Renal pelvis (tissue), 4 donors: ENCODE data around the gene RNF123. TPM values are rescaled to one million over a fixed set of nuclear protein-coding genes. Genes with fewer than 3 reads are reported as not detected.
A peak's percentile ranks its signal among the peaks of the same experiment; 100 is the strongest.

ENCODE experiments used
- DNase-seq: peaks from one replicate; pipeline ENCODE4 v3.0.0-alpha.2; 2013
- polyA plus RNA-seq, 3 donors: library from polyadenylated mRNA; unstranded; fragments of 120-200 nt; gene quantifications; one replicate each; pipeline ENCODE4 v1.2.1, GENCODE V29; 2013; ENCODE audit not compliant: insufficient read length in 3 of 3

The RNF123 gene
- polyA plus RNA-seq, 3 donors: 40.4 to 42.0 (median 40.9) TPM

DNA sequence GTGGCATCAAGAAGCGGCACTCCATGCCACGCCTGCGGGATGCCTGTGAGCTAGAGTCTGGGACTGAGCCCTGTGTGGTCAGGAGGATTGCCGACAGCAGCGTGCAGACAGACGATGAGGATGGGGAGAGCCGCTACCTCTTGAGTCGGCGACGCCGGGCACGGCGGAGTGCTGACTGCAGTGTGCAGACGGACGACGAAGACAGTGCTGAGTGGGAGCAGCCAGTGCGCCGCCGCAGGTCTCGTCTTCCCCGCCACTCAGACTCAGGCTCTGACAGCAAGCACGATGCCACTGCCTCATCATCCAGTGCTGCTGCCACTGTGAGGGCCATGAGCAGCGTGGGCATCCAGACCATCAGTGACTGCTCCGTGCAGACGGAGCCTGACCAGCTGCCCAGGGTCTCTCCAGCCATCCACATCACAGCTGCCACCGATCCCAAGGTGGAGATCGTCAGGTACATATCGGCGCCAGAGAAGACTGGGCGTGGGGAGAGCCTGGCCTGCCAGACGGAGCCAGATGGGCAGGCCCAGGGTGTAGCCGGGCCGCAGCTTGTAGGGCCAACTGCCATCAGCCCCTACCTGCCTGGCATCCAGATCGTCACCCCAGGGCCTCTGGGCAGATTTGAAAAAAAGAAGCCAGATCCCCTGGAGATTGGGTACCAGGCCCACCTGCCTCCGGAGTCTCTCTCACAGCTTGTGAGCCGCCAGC lies 32.0 kb upstream of the RNF123 start:
- no peak for DNase-seq

DNA sequence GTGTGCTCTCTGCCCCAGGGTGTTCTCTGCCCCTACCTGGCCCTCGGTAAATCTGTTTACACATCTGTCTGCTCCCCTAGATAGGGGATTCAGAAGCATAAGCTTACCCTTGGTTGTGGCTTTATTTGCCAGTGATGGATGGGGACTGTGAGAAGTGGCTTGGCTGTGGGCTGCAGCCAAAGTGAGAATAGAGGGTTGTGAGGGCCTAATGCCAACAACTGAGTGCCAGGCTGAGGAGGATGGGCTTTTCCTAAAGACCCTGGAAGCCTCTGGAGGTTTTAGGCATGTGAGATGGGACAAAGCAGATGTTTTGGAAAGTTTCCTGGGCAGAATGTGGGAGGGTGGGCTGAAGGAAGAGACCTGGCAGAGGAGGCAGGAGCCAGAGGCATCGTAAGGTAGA lies 30.6 kb upstream of the RNF123 start:
- no peak for DNase-seq

DNA sequence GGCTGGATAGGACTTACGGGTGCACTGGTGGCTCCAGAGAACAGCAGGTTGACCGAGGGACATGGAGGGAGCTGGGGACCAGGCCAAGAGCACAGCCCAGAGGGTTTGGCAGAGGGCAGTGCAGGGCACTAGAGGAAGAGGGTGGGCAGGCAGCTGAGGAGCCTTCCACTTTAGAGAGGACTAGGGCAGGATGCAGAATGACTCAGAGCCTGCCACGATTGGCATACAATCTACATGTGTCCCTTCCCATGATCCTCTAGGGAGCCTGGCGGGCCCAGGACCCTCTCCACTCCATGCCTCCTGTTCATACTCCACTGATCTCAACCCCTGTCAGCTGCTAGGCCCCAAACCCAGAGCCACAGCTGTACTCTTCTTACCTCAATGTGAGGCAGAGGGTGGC lies 29.6 kb upstream of the RNF123 start:
- DNase-seq: no peak

DNA sequence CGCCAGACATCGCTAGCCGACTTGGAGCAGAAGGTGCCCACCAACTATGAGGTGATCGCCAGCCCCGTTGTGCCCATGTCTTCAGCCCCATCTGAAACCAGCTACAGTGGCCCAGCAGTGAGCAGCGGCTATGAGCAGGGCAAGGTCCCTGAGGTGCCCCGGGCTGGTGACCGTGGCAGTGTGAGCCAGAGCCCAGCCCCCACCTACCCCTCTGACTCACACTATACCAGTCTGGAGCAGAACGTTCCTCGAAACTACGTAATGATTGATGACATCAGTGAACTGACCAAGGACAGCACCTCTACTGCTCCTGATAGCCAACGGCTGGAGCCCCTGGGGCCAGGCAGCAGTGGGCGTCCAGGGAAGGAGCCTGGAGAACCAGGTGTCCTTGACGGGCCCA lies 28.1 kb upstream of the RNF123 start:
- no peak for DNase-seq

DNA sequence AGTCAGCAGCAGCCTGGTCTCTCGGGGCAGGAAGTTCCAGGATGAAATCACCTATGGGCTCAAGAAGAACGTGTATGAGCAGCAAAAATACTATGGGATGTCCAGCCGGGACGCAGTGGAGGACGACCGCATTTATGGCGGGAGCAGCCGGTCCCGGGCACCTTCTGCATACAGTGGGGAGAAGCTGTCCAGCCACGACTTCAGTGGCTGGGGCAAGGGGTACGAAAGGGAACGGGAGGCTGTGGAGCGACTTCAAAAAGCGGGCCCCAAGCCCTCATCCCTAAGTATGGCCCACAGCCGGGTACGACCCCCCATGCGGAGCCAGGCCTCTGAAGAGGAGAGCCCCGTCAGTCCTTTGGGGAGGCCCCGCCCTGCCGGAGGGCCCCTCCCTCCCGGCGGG lies 27.3 kb upstream of the RNF123 start:
- DNase-seq: no peak

DNA sequence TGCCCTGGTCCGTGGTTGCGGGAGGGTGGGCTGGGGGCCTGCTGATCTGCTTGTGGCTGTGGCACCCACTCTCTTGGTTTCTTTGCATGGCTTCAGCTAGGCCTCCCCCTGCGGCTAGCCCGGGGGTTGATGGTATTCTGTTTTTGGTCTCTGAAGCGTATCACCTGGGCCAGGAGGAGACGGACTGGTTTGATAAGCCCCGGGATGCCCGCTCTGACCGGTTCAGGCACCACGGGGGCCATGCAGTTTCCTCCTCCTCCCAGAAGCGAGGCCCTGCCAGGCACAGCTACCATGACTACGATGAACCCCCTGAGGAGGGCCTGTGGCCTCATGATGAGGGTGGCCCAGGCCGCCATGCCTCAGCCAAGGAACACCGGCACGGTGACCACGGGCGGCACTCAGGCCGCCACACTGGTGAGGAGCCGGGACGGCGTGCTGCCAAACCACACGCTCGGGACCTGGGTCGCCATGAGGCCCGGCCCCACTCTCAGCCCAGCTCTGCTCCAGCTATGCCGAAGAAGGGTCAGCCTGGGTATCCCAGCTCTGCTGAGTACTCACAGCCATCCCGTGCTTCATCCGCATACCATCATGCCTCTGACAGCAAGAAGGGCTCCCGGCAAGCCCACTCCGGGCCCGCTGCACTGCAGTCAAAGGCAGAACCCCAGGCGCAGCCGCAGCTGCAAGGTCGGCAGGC lies 26.5 kb upstream of the RNF123 start:
- DNase-seq: no peak

DNA sequence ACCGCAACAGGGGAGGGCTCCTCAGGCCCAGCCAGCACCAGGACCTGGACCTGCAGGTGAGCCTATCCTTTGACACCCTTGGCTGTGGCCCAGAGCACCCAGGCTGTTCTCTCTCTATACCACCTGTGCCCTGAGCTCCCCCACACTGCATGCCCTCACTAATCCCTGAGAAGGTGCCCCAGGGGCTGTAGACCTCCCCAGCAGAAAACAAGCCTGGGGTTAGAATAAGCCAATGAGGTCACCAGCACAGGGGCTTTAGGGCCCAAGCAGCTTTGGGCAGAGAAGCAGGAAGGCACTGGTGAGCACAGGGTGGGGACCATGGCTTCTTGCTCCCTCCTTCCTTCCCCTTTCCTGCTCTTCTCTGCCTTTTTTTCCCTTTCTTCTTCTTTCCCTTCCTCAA lies 25.5 kb upstream of the RNF123 start:
- DNase-seq: no peak

DNA sequence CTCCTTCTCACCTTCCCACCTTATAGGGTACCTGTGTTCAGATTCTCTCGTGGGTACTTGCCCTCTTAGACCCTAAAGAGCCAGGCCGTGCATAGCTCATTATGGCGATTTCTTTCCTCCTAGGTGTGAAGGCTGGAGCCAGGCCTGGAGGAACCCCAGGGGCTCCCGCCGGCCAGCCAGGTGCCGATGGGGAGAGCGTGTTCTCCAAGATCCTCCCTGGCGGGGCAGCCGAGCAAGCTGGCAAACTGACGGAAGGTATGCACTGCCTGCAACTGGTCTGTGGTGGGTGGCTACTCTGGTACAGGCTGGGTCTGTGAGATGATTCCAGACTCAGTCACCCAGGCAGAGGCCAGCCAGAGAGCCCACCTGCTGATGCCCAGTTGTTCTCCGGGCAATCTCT lies 25.1 kb upstream of the RNF123 start:
- no peak for DNase-seq

DNA sequence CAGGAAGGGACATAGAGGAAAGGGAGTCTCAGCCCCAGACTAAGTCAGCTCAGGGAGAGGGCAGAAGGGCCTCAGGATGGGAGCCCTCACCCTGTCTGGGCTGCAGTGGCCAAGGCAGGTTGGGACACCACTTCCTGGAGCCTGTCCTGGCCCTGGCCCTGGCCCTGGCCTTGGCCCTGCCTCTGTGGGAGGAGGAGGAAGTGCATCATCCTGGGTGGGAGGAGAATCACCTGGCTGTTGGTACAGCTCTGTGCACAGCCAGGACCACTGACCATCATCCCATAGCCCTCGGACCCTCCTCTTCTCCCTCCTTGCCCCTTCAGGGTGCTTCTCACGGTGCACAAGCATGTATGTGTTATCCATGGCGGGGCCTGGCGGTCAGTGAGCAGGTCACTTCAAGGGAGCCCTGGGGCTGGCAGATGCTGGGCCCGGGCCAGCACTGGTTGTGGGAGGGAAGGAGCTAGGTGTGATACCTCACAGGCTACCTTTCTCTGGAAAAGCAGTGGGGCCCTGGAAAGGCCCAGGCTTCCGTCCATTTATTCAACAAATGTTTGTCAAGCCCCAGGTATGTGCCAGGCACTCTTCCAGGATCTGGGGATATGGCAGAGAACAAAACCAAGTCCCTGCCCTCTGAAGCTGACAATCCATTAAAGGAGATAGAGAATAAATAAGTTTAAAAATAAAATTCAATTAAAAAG lies 23.4 kb upstream of the RNF123 start:
- no peak for DNase-seq

DNA sequence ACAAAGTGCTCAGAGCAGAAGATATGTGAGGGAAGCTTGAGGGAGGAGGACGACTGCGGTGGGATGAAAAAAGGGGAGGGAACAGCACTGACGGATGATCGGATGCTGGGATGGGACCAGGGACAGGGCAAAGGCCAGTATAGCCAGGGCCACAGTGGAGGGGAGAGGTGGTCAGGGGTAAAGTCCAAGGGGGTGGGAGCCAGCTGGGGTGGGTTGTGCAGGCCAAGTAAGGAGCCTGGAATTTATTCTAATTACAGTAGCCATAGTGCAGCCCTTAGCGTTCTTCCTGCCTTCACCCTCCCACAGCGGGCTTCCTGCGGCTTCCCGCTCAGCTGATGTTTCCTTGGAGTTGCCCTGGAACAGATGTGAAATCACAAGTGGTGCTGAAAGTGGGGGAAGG lies 22.8 kb upstream of the RNF123 start:
- no peak for DNase-seq

DNA sequence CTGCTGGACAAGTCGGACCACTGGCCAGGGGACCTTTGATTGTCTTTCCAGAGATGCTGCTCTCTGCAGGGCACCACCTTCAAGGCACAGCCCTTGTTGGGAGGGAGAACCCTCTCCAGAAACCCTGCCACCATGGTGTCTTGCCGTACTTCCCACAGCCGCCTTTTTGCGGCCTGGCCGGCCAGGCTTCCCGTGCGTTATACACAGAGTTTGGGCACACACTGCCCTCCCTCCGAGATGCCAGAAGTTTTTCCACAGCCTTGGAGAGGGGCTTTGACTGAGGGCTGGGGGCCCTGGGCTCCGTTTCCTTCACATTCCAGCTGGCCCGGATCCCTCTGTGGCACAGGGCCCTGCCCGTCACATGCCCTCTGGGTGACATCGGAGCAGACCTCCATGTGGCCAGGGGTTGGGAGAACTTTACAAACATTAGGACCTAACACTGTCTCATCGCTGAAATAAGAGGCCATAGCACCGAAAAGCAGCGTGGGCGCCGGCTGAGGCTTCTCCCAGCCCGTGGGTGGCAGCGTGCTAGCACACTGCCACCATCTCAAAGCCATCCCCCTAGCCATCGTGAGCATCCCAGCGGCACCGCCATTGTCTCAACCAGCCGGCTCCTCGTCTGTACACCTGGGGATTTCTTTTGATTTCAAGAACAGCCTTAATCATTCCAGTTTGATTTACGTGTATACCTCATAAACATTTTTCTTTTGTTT lies 21.5 kb upstream of the RNF123 start:
- DNase-seq: no peak

DNA sequence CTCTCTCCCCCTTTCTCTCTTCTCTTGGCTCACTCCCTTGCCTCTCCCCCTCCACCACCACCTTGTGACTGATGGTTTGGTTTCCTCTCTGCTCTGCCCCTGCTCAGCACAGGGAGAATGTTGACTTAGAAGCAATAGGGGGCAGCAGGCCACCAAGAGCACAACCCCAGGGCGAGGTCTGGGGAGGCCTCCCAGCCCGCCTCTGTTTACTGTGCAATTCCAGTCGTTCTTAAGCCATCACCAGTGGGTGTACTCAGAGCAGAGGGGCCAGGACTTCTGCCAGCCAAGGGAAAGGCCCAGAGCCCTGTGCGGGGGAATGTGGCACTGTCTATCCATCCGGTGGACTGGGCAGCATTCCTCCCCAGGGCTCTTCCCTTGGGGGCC lies 21.0 kb upstream of the RNF123 start:
- DNase-seq: no peak

DNA sequence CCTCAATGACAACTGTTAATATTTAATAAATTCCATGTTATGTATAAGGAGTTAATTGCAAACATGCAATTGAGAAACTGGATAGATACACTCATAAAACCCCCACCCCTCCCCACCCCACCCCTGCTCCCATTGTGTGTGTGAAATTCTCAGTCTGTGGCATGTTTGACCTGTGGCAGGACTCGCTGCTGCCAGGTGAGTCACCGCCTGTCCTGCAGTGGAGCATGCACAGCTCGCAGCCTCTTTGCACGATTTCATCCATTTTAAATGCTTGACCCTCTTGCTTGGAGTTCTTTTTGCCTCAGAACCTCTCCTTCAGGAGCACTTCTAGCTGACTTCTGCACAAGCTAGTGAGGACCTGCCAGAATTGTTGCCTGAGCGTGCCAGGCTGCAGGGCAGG lies 20.5 kb upstream of the RNF123 start:
- DNase-seq: no peak

DNA sequence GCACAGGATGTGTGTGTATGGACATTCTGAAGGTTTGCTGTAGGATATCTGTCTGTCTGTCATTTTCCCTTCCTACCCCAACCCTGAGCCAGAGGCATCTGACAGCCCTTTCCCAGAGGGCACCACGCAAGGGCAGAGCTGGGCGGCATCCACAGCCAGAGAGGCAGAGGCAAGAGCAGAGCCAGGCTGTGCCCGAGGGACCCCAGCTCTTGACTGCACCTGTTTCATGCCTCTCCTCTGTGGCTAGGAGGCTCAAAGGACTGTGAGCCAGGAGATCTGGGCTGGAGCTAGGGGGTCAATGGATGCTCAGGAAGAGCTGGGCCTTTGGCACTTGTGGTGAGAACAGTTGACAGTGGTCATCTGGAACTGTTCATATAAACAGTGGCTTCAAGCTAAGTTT lies 20.0 kb upstream of the RNF123 start:
- DNase-seq: no peak

DNA sequence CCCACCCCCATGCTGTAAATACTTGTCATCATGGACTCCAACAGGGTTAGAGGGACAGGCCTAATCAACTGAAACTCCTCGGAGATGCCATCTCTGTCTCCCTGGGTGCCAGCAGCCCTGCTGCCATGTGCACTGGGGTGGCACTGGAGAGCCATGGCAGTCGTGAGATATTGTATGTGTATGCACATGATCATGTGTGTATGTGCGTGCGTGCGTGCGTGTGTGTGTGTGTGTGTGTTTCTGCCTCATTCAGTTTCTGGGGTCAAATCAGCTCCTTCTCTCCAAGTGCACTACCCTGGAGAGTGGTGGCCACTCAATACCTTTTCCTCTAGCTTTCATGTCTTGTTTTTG lies 18.4 kb upstream of the RNF123 start:
- DNase-seq: no peak

DNA sequence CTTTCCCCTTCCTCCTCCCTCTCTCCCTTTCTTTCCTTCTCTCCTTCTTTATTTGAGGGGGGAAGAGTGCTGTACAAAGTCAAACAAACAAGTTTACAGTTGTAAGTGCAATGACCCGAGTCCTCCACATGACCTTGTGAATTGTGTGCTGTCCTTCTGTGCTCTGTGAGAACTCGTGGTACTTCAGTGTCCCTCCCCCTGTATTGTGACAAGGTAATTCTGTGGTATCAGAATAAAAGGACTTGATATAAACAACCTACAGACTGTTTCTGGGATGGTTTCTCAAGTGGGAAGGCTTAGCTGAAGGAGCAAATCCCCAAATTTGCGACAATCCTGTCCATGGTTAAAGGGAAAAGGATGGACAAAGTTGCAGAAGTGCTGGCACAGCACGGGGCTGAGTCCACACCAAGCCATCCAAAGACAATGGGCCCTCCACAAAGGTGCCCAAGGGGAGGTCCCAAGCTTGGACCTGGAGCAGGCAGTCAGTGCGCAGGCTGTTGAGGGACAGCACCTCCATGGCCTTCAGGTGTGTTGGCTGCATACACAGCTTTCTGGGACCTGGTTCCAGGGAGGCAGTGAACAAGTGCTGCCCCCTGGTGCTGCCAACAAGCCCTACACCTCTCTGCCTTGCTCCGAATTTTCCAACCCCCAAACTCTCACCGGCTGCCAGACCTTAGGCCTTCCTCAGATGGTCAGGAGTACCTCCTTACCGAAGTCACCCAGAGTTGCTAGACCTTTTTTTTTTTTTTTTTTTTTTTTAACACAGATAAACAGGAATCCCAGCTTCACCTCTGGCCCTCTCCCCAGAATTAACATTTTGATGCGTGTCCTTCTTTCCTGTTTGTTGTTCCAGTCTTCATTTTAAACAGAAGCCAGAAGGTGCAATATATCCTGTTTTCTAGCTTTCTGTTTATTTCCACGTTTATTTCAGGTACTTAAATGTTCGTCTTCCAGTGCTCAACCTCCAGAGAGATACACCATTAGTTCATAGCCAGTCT lies 17.8 kb upstream of the RNF123 start:
- peak; percentile 72 for DNase-seq

DNA sequence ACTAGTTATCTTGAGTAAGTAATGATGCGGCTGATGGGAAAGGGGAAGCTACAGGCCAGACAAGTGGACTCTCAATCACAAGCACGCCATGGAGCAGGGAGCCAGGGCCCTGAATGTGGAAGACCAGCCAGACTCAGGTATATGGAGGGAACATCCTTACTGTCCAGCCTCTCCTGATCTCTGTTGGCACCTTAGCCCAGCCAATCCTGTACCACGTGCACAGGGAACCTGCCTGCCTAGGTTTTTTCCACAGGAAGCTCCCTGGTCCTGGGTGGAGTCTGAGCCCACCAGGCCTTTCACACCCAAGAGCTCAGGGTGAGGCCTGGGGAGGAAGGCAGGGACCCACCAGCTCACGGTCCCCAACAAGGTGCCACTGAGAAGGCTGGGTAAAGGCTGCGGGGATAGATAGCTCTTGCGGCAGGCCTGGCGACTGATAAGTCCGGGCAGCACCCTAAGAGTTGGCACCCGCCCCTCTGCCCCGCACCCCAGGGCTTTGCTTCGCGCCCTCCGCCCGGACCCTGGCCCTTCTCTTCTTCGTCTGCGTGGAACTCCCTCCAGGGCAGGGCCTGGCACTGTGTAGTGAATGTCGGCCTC lies 16.1 kb upstream of the RNF123 start:
- DNase-seq: no peak

DNA sequence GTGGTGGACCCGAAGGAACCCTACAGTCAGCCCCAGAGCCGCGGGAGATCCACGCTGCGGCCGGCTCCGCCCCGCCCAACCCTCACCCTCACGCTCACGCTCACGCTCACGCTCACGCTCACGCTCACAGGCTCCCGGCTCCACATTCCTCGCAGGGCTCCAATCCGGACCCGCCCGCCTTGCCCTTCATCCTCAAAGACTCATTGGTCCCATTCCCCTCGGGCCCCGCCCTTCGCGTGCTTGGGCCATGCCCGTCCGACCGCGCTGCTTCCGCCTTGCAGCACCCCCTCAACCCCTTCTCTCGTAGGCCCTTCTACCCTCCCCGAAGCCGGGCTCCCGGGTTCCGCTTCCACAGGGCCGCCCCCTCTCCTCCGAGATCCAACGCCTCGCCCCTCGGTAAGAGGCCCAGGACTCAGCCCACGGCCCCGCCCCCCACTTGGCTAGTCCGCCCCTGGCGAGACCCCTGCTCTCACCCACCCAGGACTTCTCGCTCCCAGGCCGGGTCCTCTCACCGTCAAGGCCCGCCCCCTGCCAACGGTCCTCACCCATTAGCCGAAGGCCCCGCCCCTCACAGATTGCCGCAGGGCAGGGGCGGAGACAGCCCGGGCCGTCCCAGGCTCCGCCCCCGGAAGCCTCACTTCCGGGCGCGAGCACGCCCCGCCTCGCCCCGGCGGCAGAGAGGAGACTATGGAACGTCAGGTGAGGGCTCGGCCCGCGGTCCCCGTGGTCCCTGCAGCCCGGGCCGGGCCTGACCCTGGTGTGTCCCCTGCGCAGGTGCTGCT lies 15.5 kb upstream of the RNF123 start, which contains the start of gene APEH:
Gene APEH (plus strand): TSS at position 637 of the 782 bp plus-strand sequence. CDS start 51 bp downstream, at position 688.
- DNase-seq: peak; percentile 94

DNA sequence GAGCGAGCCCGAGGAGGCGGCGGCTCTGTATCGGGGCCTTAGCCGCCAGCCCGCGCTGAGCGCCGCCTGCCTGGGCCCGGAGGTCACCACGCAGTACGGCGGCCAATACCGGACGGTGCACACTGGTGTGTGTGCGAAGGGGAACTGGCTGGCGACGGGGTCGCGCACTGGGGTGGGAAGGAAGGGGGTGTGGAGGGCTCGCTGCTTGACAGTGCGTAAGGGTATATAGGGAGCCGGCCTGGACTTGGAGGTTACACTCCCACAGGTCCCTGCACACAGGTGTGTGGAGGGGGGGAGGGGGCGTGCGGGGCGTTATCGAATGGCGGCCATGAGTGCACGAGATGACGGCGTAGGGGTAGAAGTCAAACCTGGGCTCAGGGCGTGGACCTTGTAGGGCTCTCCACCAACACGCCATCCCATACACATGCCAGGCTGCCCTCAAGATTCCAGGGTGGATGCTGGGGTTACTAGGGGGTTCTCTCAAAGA lies 14.8 kb upstream of the RNF123 start:
- no peak for DNase-seq

DNA sequence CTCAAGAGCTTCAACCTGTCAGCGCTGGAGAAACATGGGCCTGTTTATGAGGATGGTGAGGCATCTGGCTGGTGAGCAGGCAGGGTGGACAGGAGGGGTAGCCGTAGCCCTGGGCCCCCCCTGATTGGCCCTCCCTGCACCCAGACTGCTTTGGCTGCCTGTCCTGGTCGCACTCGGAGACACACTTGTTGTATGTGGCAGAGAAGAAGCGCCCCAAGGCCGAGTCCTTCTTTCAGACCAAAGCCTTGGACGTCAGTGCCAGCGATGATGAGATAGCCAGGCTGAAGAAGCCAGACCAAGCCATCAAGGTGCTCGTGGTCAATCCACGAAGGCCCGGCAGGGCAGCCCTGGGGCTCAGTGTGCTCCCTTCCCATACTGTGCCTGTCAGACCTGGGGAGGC lies 13.4 kb upstream of the RNF123 start:
- no peak for DNase-seq
